ENCODE measurements around the gene GATA1.
"Not testable (repeated sequence)": the region's sequence is repeated elsewhere in the genome, so short reads cannot be mapped to it uniquely, and the experiment has no call there.

Gene GATA1

GRCh38 chrX:48816014-48816810 lies 29.8 kb downstream of the GATA1 start:
- no peak for FAIRE-seq

GRCh38 chrX:48818098-48818497 lies 31.7 kb downstream of the GATA1 start:
- no peak for FAIRE-seq

GRCh38 chrX:48818866-48819265 lies 32.5 kb downstream of the GATA1 start:
- FAIRE-seq, result no peak

GRCh38 chrX:48819394-48819793 lies 33.0 kb downstream of the GATA1 start:
- FAIRE-seq, result not testable (repeated sequence)

- no peak for FAIRE-seq
Measured at GRCh38 chrX:48823053-48823452, 36.7 kb downstream of the GATA1 start.

- no peak for FAIRE-seq
Measured at GRCh38 chrX:48824066-48824465, 37.7 kb downstream of the GATA1 start.

- no peak for FAIRE-seq
Measured at GRCh38 chrX:48826135-48826875, 39.9 kb downstream of the GATA1 start, which contains the start of gene ERAS. ERAS (plus strand) TSS chrX:48826513; CDS start chrX:48829124, 2,611 bp downstream.

- FAIRE-seq, result no peak
Measured at GRCh38 chrX:48826876-48827653, 40.7 kb downstream of the GATA1 start.

- FAIRE-seq, result no peak
Measured at GRCh38 chrX:48827654-48827968, 41.2 kb downstream of the GATA1 start.

- no peak for FAIRE-seq
Measured at GRCh38 chrX:48829016-48829735, 42.8 kb downstream of the GATA1 start.

- no peak for FAIRE-seq
Measured at GRCh38 chrX:48831136-48831908, 44.9 kb downstream of the GATA1 start.

GRCh38 chrX:48831909-48832291 lies 45.5 kb downstream of the GATA1 start:
- no peak for FAIRE-seq

- no peak for FAIRE-seq
Measured at GRCh38 chrX:48833542-48834138, 47.2 kb downstream of the GATA1 start.

- no peak for FAIRE-seq
Measured at GRCh38 chrX:48834383-48834709, 48.0 kb downstream of the GATA1 start.

GRCh38 chrX:48835524-48836329 lies 49.3 kb downstream of the GATA1 start, which contains the start of gene PCSK1N:
PCSK1N (minus strand) TSS chrX:48835610; CDS start chrX:48835532, 78 bp downstream.
- FAIRE-seq, result no peak

GRCh38 chrX:48839686-48840085 lies 53.3 kb downstream of the GATA1 start:
- no peak for FAIRE-seq

All from G401.6 (cell line).